B cell (primary cell): ENCODE results near the gene KIF25. TPM values are rescaled to one million over a fixed set of nuclear protein-coding genes. Genes with fewer than 3 reads are reported as not detected.

ENCODE experiments used
- ATAC-seq: fragments of 200-7000 bp; cut with Tn5 transposase; one replicate; pipeline ENCODE4 v1.10.0; 2021; ENCODE audit warnings: low read depth, mild to moderate bottlenecking, moderate number of reproducible peaks, moderate library complexity
- CTCF ChIA-PET: fragments of 350-600 bp; sonication (Branson Sonifier 250); formaldehyde crosslinking; loops from one replicate; lab custom pipeline; 2021; ENCODE audit warnings: antibody characterized with exemption, inconsistent platforms; lab: Charles Lee
- POLR2A ChIA-PET: fragments of 350-600 bp; sonication (Branson Sonifier 250); formaldehyde crosslinking; loops from one replicate; lab custom pipeline; 2021; ENCODE audit warnings: antibody characterized with exemption; lab: Charles Lee
- DNase-seq: peaks from one replicate; pipeline ENCODE4 v3.0.0; 2013
- H2AFZ ChIP-seq: 2 replicates; pipeline ENCODE4 v1.6.1; 2012; ENCODE audit warnings: mild to moderate bottlenecking, low read depth, low read length; ENCODE audit not compliant: insufficient read depth, poor library complexity, severe bottlenecking
- H3K27ac ChIP-seq, 2 donors: 1 replicate in 1 of 2; 2 replicates in 1 of 2; pipeline ENCODE4 v1.5.1; 2012 to 2013; ENCODE audit warnings: low read length in 2 of 2, mild to moderate bottlenecking in 2 of 2, moderate library complexity in 1 of 2
- H3K27me3 ChIP-seq, 4 experiments: fragments of 200-600 bp in 1 of 4; sonication (generic) in 1 of 4; replicated peaks in 1 of 4; 1 replicate in 2 of 4; 2 replicates in 2 of 4; pipeline versions ENCODE4 v1.6.1 to v1.7.0; 2013 to 2016; ENCODE audit warnings: low read length in 3 of 4, mild to moderate bottlenecking in 2 of 4, mixed read lengths in 1 of 4, moderate library complexity in 1 of 4; ENCODE audit not compliant: insufficient read depth in 4 of 4, control insufficient read depth in 3 of 4; ENCODE audit errors: control extremely low read depth in 1 of 4
- H3K36me3 ChIP-seq, 2 experiments: replicated peaks in 1 of 2; 1 replicate in 1 of 2; 2 replicates in 1 of 2; pipeline versions ENCODE4 v1.6.1 to v1.7.1; 2013; ENCODE audit warnings: low read length in 1 of 2; ENCODE audit not compliant: insufficient read depth in 2 of 2, control insufficient read depth in 1 of 2; ENCODE audit errors: control extremely low read depth in 1 of 2, extremely low read depth in 1 of 2
- H3K4me1 ChIP-seq, 2 donors: fragments of 200-600 bp in 1 of 2; sonication (generic) in 1 of 2; 1 replicate in 1 of 2; 2 replicates in 1 of 2; pipeline versions ENCODE4 v1.5.1 to v1.6.1; 2013 to 2017; ENCODE audit warnings: low read length in 2 of 2; ENCODE audit not compliant: control insufficient read depth in 2 of 2, insufficient read depth in 2 of 2
- H3K4me2 ChIP-seq: replicated peaks from 2 replicates; pipeline ENCODE3; 2012; ENCODE audit warnings: mild to moderate bottlenecking, low read depth, low read length; ENCODE audit not compliant: poor library complexity, severe bottlenecking
- H3K4me3 ChIP-seq, 5 experiments: fragments of 200-600 bp in 1 of 5; sonication (generic) in 1 of 5; 1 replicate in 3 of 5; 2 replicates in 2 of 5; pipeline versions ENCODE4 v1.5.1 to v1.7.0; 2011 to 2016; ENCODE audit warnings: low read length in 4 of 5, mild to moderate bottlenecking in 4 of 5, low read depth in 2 of 5, control low read depth in 1 of 5, moderate library complexity in 1 of 5; ENCODE audit not compliant: insufficient read depth in 1 of 5; ENCODE audit errors: control extremely low read depth in 1 of 5, extremely low read depth in 1 of 5
- H3K79me2 ChIP-seq: fragments of 200-600 bp; sonication (generic); one replicate; pipeline ENCODE4 v1.6.0; 2016; ENCODE audit warnings: low read length; ENCODE audit not compliant: control insufficient read depth, insufficient read depth
- H3K9ac ChIP-seq: fragments of 200-600 bp; sonication (generic); 2 replicates; pipeline ENCODE4 v1.6.1; 2017; ENCODE audit warnings: mild to moderate bottlenecking, low read length, moderate library complexity
- H3K9me3 ChIP-seq, 3 donors: one replicate each; pipeline versions ENCODE4 v1.6.1 to v1.7.1; 2013; ENCODE audit warnings: low read length in 2 of 3; ENCODE audit not compliant: control insufficient read depth in 2 of 3, insufficient read depth in 1 of 3; ENCODE audit errors: control extremely low read depth in 1 of 3
- H4K20me1 ChIP-seq: 2 replicates; pipeline ENCODE4 v1.6.0; 2012; ENCODE audit warnings: mild to moderate bottlenecking, low read length; ENCODE audit not compliant: insufficient read depth, control insufficient read depth, poor library complexity, severe bottlenecking
- H3K27ac Mint-ChIP-seq: one replicate; pipeline ENCODE4 v1.8.0; 2021; ENCODE audit warnings: mixed read lengths
- H3K27me3 Mint-ChIP-seq: one replicate; pipeline ENCODE4 v1.8.0; 2021; ENCODE audit warnings: mixed read lengths
- H3K4me1 Mint-ChIP-seq: one replicate; pipeline ENCODE4 v1.8.0; 2021; ENCODE audit warnings: mixed read lengths
- H3K4me3 Mint-ChIP-seq: one replicate; pipeline ENCODE4 v1.8.0; 2021; ENCODE audit warnings: mixed read lengths
- H3K9me3 Mint-ChIP-seq: one replicate; pipeline ENCODE4 v1.8.0; 2022; ENCODE audit warnings: mixed read lengths; ENCODE audit not compliant: insufficient read depth
- CTCF ChIP-seq: fragments of 200-600 bp; IDR thresholded peaks from one replicate; pipeline ENCODE4 v1.8.0; 2022; ENCODE audit warnings: antibody characterized with exemption, mild to moderate bottlenecking
- EZH2 ChIP-seq: IDR thresholded peaks from 2 replicates; pipeline ENCODE4 v1.6.1; 2012; ENCODE audit warnings: borderline replicate concordance, low read depth, mild to moderate bottlenecking, moderate library complexity, low read length; ENCODE audit not compliant: insufficient read depth, poor library complexity, severe bottlenecking
- WGBS: methylation state at CpG from one replicate; pipeline ENCODE4 v1.1.5; 2013; ENCODE audit warnings: missing lambda C conversion rate; ENCODE audit not compliant: insufficient coverage; 5-methylcytosine and 5-hydroxymethylcytosine counted together
- intact Hi-C: fragments of 100-400 bp; cut with micrococcal nuclease; formaldehyde crosslinking; loops from one replicate; pipeline ENCODE4 v1.10.0; 2022
- polyA plus RNA-seq: library from polyadenylated mRNA; depleted of rRNA; stranded (reverse); fragments of >200 nt; gene quantifications from 2 replicates; pipeline ENCODE4 v1.2.3, GENCODE V29; 2012
- total RNA-seq, 2 donors: library from RNA; stranded (reverse); fragments of 120-200 nt in 1 of 2; gene quantifications; 1 replicate in 1 of 2; 2 replicates in 1 of 2; pipeline versions ENCODE4 v1.2.3 to v1.2.4, GENCODE V29; 2013 to 2022

Gene KIF25
- total and polyA plus RNA-seq, 2 donors (not counting 1 experiment from before 2014, with no cell fraction given) = not detected

DNA sequence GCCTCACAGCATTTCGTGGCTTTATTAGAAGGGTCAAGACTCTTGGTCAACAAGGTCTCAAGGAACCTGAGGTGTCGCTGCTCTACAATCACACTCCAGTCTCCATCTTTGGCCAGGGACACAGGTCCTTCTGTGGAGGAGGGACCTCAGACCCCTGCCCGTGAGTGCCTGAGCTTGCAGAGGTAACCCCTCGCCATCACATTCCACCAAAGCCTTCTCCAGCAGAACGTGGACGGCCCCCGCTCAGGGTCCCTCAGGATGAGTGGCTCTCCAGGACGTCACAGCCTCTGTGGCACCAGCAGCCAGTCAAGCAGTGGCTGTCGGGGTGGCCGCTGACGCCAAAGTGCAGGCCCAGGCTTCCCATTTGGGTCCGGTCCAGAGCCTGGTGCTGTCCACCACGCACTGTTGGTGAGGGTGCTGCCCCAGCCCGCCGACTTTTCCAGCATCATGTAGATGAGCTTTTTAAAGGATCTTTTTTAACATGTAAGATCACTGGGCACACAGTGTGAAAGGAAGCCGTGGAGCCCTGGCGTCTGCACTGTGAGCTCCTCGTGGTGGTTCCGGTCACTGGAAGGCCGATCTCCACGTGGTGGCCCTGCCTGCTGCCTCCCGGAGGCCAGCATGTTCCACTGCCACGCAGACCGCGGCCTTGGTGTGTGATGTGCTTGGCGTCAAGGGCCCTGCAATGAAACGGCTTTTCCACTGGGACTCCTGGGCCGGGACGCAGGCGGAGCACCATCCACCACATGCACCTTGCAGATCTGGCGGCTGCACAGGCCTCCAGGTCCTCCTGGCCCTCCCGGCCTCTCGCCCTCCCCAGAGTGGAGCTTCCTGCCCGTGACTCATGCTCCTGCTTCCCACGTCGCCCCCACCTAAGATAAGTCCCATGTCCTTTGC, 8.3 kb upstream of the KIF25 start:
- WGBS = 94% methylated on average over 35 of the region's 36 CpGs
- H3K27me3 ChIP-seq = no peaks in the 10 kb centered on the region
- intact Hi-C loops = no loop called here
- H3K9me3 ChIP-seq = peaks cover 0 to 27% (median 0%) of the 10 kb centered on the region in 3 donors
- H3K9ac ChIP-seq = no peak overlapping the region
- no peaks in the 10 kb centered on the region for H3K36me3 ChIP-seq
- no peaks in the 10 kb centered on the region for H3K9me3 Mint-ChIP-seq
- no peaks in the 10 kb centered on the region for H4K20me1 ChIP-seq
- no peak overlapping the region for H2AFZ ChIP-seq
- DNase-seq = no peak
- ChIA-PET POLR2A (no interaction called here), CTCF (no interaction called here)
- no peak overlapping the region for H3K4me3 ChIP-seq
- ATAC-seq = no peak
- no peak overlapping the region for H3K27ac Mint-ChIP-seq
- H3K27ac ChIP-seq = no peak overlapping the region
- H3K4me1 Mint-ChIP-seq = no peaks in the 10 kb centered on the region
- H3K4me3 Mint-ChIP-seq = no peak overlapping the region
- TF ChIP-seq EZH2 (no peak), CTCF (no peak)
- H3K27me3 Mint-ChIP-seq = no peaks in the 10 kb centered on the region
- no peaks in the 10 kb centered on the region for H3K79me2 ChIP-seq
- no peak overlapping the region for H3K4me2 ChIP-seq
- H3K4me1 ChIP-seq = no peaks in the 10 kb centered on the region
